Hepatocyte (in vitro differentiated cells): ENCODE measurements around the gene CMSS1.

Experiments used
- EZH2 ChIP-seq: fragments of 200-600 bp; sonication (generic); IDR thresholded peaks from 2 replicates; pipeline ENCODE4 v1.6.1; 2016; ENCODE audit warnings: antibody characterized with exemption, mild to moderate bottlenecking, borderline replicate concordance
- TF ChIP-seq, protein P1 (sequence below): fragments of 200-600 bp; sonication (generic); IDR thresholded peaks from 2 replicates; pipeline ENCODE4 v1.5.1; 2016; ENCODE audit warnings: antibody characterized with exemption, mild to moderate bottlenecking; ENCODE audit not compliant: poor library complexity

DNA sequence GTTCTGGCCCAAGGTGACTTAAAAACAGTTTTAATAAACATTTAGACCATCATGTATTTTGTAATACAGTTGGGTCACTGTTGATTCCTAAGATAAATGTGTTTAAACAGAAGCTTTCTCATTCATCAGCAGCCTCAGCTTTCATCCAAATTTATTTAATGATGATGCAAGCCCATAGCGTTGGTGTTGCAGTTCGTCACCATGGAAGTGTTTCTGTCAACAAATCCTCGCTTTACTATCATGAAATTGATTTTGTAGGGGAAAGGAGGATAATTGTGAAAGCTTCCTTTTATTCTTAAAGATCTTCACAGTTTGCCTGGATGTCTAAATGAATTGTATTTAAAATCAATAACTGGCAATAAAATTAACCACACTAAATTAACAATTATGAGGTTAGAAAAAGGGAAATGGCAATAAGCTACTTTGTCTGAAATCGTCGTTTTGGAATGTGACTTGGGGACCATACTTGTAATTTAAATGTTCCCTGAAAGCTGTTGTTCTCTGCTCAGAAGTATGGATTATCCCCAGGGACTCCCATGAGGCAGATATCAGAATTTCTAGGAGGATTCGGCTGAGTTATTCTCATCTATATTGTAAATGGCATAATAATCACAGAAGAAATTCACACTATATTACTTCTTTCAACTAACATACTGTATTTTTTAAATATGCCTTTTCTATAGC, 29.0 kb downstream of the CMSS1 start:
- TF ChIP-seq, protein P1, sequence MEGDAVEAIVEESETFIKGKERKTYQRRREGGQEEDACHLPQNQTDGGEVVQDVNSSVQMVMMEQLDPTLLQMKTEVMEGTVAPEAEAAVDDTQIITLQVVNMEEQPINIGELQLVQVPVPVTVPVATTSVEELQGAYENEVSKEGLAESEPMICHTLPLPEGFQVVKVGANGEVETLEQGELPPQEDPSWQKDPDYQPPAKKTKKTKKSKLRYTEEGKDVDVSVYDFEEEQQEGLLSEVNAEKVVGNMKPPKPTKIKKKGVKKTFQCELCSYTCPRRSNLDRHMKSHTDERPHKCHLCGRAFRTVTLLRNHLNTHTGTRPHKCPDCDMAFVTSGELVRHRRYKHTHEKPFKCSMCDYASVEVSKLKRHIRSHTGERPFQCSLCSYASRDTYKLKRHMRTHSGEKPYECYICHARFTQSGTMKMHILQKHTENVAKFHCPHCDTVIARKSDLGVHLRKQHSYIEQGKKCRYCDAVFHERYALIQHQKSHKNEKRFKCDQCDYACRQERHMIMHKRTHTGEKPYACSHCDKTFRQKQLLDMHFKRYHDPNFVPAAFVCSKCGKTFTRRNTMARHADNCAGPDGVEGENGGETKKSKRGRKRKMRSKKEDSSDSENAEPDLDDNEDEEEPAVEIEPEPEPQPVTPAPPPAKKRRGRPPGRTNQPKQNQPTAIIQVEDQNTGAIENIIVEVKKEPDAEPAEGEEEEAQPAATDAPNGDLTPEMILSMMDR: no peak
- no peak for TF ChIP-seq EZH2
